ENCODE results near the gene KIF21B. TPM values are rescaled to one million over a fixed set of nuclear protein-coding genes. Genes with fewer than 3 reads are reported as not detected.

The KIF21B gene
- total and polyA plus RNA-seq, 9 of the 15 experiments (the other 6 are each of a cell fraction or from before 2014, with no cell fraction given), result 0.46 to 13.4 (median 5.9) TPM

GRCh38 chr1:201006450-201006849 lies 17.1 kb downstream of the KIF21B start (continued):
- no peak for TF ChIP-seq SRSF9 (IDR thresholded peaks at IDR 0.05; ENCODE audit: borderline replicate concordance, low read depth, low read length)
- TF ChIP-seq ZNF766 (CRISPR knock-in tag; conservative IDR thresholded peaks at IDR 0.05), result no peak
- peak; percentile 52; the same call in 1 of the 2 replicates for TF ChIP-seq ETV1 (tag; conservative IDR thresholded peaks at IDR 0.05; ENCODE audit: low read depth)
- TF ChIP-seq MCM3 (IDR thresholded peaks at IDR 0.05), result no peak
- peak; percentile 95 to 96 for TF ChIP-seq KDM1A (IDR thresholded peaks at IDR 0.05)
- TF ChIP-seq DEAF1 (CRISPR knock-in tag; IDR thresholded peaks at IDR 0.05), result no peak
- no peak for TF ChIP-seq TAL1 (IDR thresholded peaks at IDR 0.05)
- TF ChIP-seq ZNF717 (CRISPR knock-in tag; IDR thresholded peaks at IDR 0.05), result no peak
- TF ChIP-seq HMGN3 (IDR thresholded peaks at IDR 0.05; ENCODE audit: borderline replicate concordance, extremely low read depth, insufficient read length, low read depth, low read length), result no peak
- no peak for TF ChIP-seq ZBTB34 (CRISPR knock-in tag; IDR thresholded peaks at IDR 0.05)
- no peak for TF ChIP-seq KLF13 (tag; IDR thresholded peaks at IDR 0.05; ENCODE audit: borderline replicate concordance, low read depth)
- TF ChIP-seq CBFA2T2 (conservative IDR thresholded peaks at IDR 0.05), result no peak
- no peak for TF ChIP-seq ZNF274 (IDR thresholded peaks at IDR 0.05; ENCODE audit: borderline replicate concordance, low read depth, low read length)
- no peak for TF ChIP-seq UBTF (IDR thresholded peaks at IDR 0.05; ENCODE audit: borderline replicate concordance in 1 of 2, low read depth in 2 of 2, low read length in 2 of 2)
- TF ChIP-seq RNF219 (CRISPR knock-in tag; IDR thresholded peaks at IDR 0.05), result no peak
- no peak for TF ChIP-seq MTA1 (IDR thresholded peaks at IDR 0.05; ENCODE audit: borderline replicate concordance)
- peak; percentile 54; the same call in 1 of the 2 replicates for TF ChIP-seq NCOR1 (IDR thresholded peaks at IDR 0.05)
- no peak for TF ChIP-seq NBN (IDR thresholded peaks at IDR 0.05; ENCODE audit: low read depth)
- TF ChIP-seq HDAC1 (IDR thresholded peaks at IDR 0.05), result peak in 1 of 2 experiments; percentile 80; a peak in 2 of 4 replicates
- TF ChIP-seq ARID1B (IDR thresholded peaks at IDR 0.05), result 0 out of 2 replicates have a peak, but pooled peaks have one; percentile 10
- TF ChIP-seq ZNF780A (CRISPR knock-in tag; IDR thresholded peaks at IDR 0.05), result no peak
- peak; percentile 60; the same call in 1 of the 2 replicates for TF ChIP-seq CTBP1 (IDR thresholded peaks at IDR 0.05; ENCODE audit: borderline replicate concordance)
- no peak for TF ChIP-seq WHSC1 (IDR thresholded peaks at IDR 0.05; ENCODE audit: low read length)
- TF ChIP-seq CBX3 (IDR thresholded peaks at IDR 0.05; ENCODE audit: borderline replicate concordance in 1 of 2, low read length in 2 of 2), result no peak
